GM18873 (cell line): ENCODE data around the gene MAGI3.
"Not testable (repeated sequence)": the region's sequence is repeated elsewhere in the genome, so short reads cannot be mapped to it uniquely, and the experiment has no call there.

Source experiments
- ATAC-seq: cut with Tn5 transposase; IDR thresholded peaks from one replicate; pipeline ENCODE4 v1.9.1; 2021; ENCODE audit warnings: mild to moderate bottlenecking, moderate library complexity, moderate number of reproducible peaks; ENCODE audit not compliant: unreplicated experiment, low FRiP score

The MAGI3 gene

DNA sequence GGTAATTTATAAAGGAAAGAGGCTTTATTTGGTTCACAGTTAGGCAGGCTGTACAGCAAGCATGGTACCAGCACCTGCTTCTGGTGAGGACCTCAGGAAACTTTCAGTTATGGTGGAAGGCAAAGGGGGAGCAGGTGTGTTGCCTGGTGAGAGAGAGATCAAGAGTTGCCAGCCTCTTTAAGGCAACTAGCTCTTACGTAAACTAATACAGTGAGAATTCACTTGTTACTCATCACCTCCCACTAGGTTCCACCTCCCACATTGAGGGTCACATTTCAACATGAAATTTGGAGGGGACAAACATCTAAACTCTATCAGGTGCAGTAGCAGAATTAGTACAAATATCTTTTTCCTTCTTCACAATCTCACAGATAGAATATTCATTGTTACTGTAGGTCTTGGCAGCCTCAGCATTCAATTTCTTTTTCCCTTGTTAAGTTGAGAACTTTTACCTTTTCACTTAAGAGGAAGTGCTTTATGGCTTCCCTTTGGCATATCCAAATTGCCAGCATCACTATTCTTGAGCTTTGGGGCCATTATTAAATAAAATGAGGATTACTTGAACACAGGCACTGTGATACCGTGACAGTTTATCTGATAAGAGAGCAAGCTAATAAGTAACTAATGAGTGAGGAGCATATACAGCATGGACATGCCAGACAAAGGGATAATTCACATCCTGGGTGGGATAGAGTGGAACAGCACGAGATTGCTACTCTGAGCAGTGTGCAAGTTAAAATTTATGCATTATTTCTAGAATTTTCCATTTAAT, 48.4 kb downstream of the MAGI3 start:
- no peak for ATAC-seq

- no peak for ATAC-seq
These were observed 49.0 kb downstream of the MAGI3 start for GRCh38 chr1:113439277-113439670.

- no peak for ATAC-seq
These were observed 51.8 kb downstream of the MAGI3 start for GRCh38 chr1:113442131-113442530.

DNA sequence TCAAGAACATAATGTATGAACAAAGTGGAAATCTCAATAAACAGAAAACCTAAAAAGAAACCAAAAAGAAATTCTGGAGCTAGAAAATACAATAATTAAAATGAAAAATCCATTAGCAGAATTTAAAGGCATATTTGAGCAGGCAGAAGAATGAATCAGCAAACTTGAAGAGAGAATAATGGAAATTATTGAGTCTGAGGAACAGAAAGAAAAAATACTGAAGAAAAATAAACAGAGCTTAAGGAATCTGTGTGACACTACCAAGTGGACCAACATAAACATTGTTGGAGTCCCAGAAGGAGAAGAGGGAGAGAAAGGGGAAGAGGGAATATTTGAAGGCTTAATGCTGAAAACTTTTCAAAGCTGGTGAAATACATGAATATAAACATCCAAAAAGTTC, 54.5 kb downstream of the MAGI3 start:
- no peak for ATAC-seq

DNA sequence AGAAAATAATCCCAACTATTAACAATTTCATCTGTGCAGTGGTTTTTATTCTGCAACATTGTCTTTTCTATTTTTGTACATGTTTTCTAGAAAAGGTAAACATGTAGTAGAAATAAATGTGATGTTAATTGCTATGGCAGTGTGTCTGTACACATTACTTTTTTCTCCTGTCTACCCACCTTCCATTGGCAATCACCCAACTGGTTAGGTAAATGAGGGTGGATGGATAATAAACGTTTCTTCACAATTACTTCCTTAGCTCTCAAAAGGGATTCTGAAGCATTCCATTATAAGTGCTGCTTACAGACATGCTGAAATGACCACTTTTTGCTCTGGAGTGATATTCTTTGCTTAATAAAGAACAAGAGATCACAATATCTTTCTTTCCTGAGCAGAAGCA, 61.4 kb downstream of the MAGI3 start:
- no peak for ATAC-seq

DNA sequence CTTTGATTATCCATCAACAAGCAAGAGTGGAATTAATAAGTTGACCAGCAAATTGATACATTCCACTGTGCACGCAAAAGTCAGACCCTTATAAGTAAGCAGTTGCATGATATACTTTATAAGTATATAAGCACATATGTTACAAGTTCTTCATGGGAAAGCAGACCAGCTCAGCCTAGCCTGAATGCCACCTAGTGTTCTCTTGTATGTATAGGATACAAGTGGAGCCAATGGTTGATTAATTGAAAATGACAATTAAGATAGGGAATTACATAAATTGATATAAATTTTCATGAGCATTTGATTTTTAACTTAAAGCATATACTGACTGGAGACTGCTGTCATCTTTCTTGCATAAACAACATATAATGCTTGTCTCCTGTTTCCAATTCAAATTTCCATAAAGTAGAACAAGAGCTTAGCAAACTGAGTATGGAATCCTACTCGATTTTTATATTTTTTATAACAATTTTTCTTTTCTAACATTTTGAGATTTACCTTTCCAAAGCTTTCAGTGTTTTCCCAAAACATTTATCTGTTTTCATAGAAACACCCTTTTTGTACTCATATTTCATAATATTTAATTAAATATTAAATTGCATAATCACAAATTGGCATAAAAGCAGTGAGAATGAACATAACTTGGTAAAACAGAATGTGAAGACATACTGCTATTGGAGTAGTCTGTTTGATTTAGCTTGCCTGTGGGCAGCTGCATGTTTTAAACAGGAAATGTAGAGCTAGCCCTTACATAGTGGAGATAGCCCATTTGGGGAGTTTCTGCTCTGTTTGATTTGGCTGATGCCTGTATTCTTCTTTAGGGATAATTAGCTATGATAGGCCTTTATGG, 62.8 kb downstream of the MAGI3 start:
- ATAC-seq, result no peak

DNA sequence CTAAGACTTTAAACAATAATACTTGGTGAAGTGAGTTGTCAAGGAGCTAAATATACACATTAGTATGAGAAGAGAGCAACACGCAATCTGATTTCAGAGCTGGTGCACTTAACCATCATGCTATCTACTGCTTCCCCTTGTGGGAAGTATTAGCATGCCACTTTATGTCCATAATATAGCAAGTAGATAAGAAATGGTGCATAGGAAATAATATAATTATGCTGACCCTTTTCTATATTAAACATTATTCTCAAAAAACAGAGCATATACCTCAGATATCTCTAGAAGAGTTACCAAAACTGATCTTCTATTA, 63.4 kb downstream of the MAGI3 start:
- no peak for ATAC-seq

GRCh38 chr1:113455374-113455773, 65.1 kb downstream of the MAGI3 start:
- ATAC-seq, result no peak

- ATAC-seq, result no peak
These were observed 66.7 kb downstream of the MAGI3 start for GRCh38 chr1:113456967-113457366.

DNA sequence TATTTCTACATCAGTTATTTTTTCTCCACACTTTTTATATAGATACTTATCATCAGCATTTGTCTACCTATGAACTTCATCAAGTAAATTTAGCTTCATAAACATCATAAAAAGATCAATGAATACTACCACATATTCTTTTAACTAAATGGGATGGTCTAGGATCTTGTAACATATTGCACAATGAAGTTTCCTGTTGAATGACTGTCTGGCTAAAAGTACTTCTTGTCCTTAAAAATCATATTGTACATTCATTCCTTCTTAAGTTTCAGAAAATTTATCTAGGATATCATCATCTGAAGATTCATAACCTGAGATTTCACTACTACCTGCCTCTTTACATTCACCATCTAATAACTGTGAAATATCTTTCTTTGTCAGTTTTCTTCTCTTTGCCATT, 69.0 kb downstream of the MAGI3 start:
- ATAC-seq, result no peak

- no peak for ATAC-seq
These were observed 77.7 kb downstream of the MAGI3 start for GRCh38 chr1:113467991-113468390.

GRCh38 chr1:113478427-113479195, 88.3 kb downstream of the MAGI3 start:
- ATAC-seq, result not testable (repeated sequence)

- ATAC-seq, result no peak
These were observed 89.7 kb downstream of the MAGI3 start for GRCh38 chr1:113479713-113480676.

GRCh38 chr1:113485131-113485530, 94.8 kb downstream of the MAGI3 start:
- not testable (repeated sequence) for ATAC-seq

GRCh38 chr1:113488576-113489177, 98.4 kb downstream of the MAGI3 start:
- no peak for ATAC-seq

DNA sequence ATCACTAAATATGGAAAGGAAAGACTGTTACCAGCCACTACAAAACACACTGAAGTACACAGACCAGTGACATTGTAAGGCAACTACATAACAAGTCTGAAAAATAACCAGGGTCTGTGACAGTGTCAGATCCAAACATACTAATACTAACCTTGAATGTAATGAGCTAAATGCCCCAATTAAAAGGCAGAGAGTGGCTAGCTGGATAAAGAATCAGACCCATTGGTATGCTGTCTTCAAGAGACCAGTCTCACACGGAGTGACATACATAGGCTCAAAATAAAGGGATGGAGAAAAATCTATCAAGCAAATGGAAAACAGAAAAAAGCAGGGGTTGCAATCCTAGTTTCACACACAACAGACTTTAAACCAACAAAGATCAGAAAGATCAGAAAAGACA, 100.1 kb downstream of the MAGI3 start:
- ATAC-seq, result no peak

GRCh38 chr1:113493533-113493932, 103.2 kb downstream of the MAGI3 start:
- no peak for ATAC-seq

DNA sequence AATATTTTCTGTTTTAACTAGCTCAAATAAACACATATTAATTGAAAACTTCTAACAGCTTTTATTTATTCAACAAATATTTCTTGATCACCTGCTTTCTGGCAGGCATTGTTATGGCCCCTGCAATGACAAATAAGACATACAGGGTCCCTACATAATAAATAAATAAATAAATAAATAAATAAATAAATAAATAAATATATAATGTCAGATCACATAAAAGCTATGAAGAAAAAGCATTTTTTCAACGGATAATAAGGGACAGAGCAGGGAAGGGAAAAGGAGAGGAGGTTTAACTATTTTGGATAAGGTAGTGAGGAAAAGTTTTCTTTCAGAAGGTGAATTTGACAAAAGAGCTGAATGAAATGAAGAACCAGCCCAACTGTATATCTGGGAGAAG, 115.0 kb downstream of the MAGI3 start:
- ATAC-seq, result no peak

DNA sequence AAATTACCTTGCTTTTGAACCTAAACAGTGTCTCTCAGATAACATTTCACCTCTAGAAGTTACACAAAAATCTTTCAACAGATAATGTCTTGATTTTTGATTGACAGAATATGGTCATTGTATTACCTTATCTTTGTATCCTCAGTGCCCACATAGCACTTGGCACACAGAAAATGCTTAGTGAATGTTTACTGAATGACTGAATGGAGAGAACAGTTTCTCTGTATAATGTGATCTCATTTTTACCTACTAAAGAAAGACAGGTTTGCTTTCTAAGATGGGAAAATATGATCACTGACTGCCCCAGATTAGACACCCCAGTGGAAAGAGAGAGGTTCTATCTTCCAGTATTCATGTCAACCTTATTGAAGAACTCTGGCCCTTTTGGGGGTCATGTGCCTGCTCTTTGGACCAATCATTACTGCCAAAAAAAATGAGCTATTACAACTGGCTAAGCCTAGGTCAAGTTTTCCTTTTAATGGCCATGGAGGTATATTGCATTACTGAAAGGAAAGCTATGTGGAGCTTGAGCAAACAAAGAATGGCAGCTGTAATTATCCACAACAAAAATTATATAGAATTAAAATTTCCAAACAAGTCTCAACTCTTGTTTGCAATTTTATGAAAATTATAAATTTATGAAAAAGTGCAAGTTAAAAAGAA, 117.4 kb downstream of the MAGI3 start:
- ATAC-seq, result no peak
